Heart right ventricle (tissue), 16 donors: ENCODE results near the gene SOCS3. TPM values are rescaled to one million over a fixed set of nuclear protein-coding genes. Genes with fewer than 3 reads are reported as not detected.

ENCODE experiments used
- ATAC-seq, 8 donors: fragments of 200-7000 bp; cut with Tn5 transposase; one replicate each; pipeline ENCODE4 v1.9.1; 2020; ENCODE audit warnings: mild to moderate bottlenecking in 8 of 8, moderate library complexity in 8 of 8, moderate number of reproducible peaks in 1 of 8
- DNase-seq, 2 donors: peaks; one replicate each; pipeline ENCODE4 v3.0.0-alpha.2; 2020
- H3K27ac ChIP-seq, 10 donors: fragments of 200-600 bp; sonication (generic) in 2 of 10; one replicate each; pipeline versions ENCODE4 v1.5.0 to v1.8.0; 2020 to 2022; ENCODE audit warnings: mild to moderate bottlenecking in 3 of 10
- H3K27me3 ChIP-seq, 7 donors: fragments of 200-600 bp; one replicate each; pipeline ENCODE4 v1.8.0; 2021 to 2022; ENCODE audit warnings: mild to moderate bottlenecking in 2 of 7
- H3K36me3 ChIP-seq, 9 donors: fragments of 200-600 bp; sonication (generic) in 1 of 9; one replicate each; pipeline versions ENCODE4 v1.5.0 to v1.8.0; 2020 to 2022; ENCODE audit warnings: mild to moderate bottlenecking in 2 of 9
- H3K4me1 ChIP-seq, 9 donors: fragments of 200-600 bp; sonication (generic) in 1 of 9; one replicate each; pipeline versions ENCODE4 v1.5.0 to v1.8.0; 2020 to 2022; ENCODE audit warnings: mild to moderate bottlenecking in 4 of 9
- H3K4me3 ChIP-seq, 10 donors: fragments of 200-600 bp; sonication (generic) in 2 of 10; one replicate each; pipeline versions ENCODE4 v1.5.0 to v1.8.0; 2020 to 2022; ENCODE audit warnings: mild to moderate bottlenecking in 7 of 10, moderate library complexity in 2 of 10
- H3K9me3 ChIP-seq, 11 donors: fragments of 200-600 bp in 10 of 11; sonication (generic) in 2 of 11; one replicate each; pipeline versions ENCODE4 v1.5.0 to v1.8.0; 2013 to 2022; ENCODE audit warnings: mild to moderate bottlenecking in 2 of 11, control low read depth in 1 of 11, moderate library complexity in 1 of 11
- WGBS, 2 donors: extraction: QIAGEN DNeasy Blood & Tissue Kit; methylation state at CpG; one replicate each; pipeline ENCODE4 v1.1.7; 2013; ENCODE audit warnings: inconsistent platforms in 1 of 2; 5-methylcytosine and 5-hydroxymethylcytosine counted together
- intact Hi-C, 10 donors: fragments of 100-400 bp; cut with DNase I; formaldehyde crosslinking; loops; one replicate each; pipeline versions ENCODE4 v1.11.1 to v1.14.2; 2022
- polyA plus RNA-seq, 2 donors: library from polyadenylated mRNA; stranded (reverse); fragments of 200-250 nt; gene quantifications; one replicate each; pipeline ENCODE4 v1.2.3, GENCODE V29; 2013
- total RNA-seq, 10 donors: library from RNA; stranded (reverse); fragmentation: NEBNext Ultra II Directional in 3 of 10; extraction: Animal tissue kit (Norgen Biotek cat#: 25700) in 3 of 10; gene quantifications; one replicate each; pipeline versions ENCODE4 v1.2.1 to v1.2.4, GENCODE V29; 2021 to 2023
- TF ChIP-seq, protein P1 (sequence below), 9 donors: fragments of 200-600 bp; sonication (generic) in 2 of 9; IDR thresholded peaks; one replicate each; pipeline versions ENCODE4 v1.5.0 to v1.8.0; 2021 to 2022; ENCODE audit warnings: antibody characterized with exemption in 9 of 9, mild to moderate bottlenecking in 5 of 9, moderate library complexity in 1 of 9
- donor health status: Arrhythmogenic right ventricular cardiomyopathy.
- donor health status: ischemic (EF 13 %, LVEDD 7.1; RV severe dilation, severe dysfunction).
- donor health status: healthy with polysubstance abuse.
- donor health status: DM: no; HTN: yes; CAD: no.
- donor health status: DM: no; HTN: no; CAD: no.
- donor health status: ischemic (EF 25% LVEDD 6.9; RV normal size, moderate dysfunction).
- donor health status: ischemic (EF 25% LVEDD 5.7; RV mildly dilated, moderate dysfunction).
- donor health status: healthy.
- donor health status: DM: yes; HTN: yes; CAD: no.
- donor health status: Ischemic cardiomyopathy.
- donor health status: ischemic (EF 35%, LVEDD 5.7; RV mildly dilated, moderate dysfunction).
- donor health status: nonischemic (EF 11% LVEDD 7.7; RV severe dilation, severe dysfunction).
- donor health status: DM: yes; HTN: yes; CAD: no.
- donor health status: PGD.
- donor health status: ischemic (EF 29% LVEDD 5.4; RV normal size, mild dysfunction).
- donor health status: nonischemic (EF 23%, LVEDD 6.1; RV moderate dilation, normal function).

SOCS3 gene
- total and polyA plus RNA-seq, 12 donors = 7.7 to 189 (median 17.0) TPM

DNA sequence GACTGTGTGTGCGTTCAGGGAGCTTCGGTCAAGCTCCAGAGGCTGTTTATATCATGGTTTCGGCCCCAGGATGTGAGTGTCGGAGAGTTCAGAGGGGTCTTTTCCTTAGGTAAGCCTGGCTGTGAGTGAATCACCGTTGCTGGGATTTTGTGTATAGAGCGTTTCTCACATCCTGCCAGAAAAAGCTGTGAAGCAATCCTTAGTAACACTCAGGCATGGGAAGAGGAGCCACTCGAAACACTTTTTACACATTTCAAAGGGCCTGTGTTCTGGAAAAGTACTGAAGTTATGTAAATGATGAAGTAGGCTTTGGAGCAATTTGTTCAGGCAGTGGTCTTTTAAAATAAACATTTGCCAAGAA is 19.2 kb upstream of the SOCS3 start:
- intact Hi-C loops = no loop called here
- DNase-seq (no peak), ATAC-seq (no peak)
- H3K27ac ChIP-seq = peak overlapping the region; percentile 80 to 99 (median 90)
- peaks cover 7 to 92% (median 60%) of the 10 kb centered on the region in 9 donors for H3K4me1 ChIP-seq
- TF ChIP-seq, protein P1, sequence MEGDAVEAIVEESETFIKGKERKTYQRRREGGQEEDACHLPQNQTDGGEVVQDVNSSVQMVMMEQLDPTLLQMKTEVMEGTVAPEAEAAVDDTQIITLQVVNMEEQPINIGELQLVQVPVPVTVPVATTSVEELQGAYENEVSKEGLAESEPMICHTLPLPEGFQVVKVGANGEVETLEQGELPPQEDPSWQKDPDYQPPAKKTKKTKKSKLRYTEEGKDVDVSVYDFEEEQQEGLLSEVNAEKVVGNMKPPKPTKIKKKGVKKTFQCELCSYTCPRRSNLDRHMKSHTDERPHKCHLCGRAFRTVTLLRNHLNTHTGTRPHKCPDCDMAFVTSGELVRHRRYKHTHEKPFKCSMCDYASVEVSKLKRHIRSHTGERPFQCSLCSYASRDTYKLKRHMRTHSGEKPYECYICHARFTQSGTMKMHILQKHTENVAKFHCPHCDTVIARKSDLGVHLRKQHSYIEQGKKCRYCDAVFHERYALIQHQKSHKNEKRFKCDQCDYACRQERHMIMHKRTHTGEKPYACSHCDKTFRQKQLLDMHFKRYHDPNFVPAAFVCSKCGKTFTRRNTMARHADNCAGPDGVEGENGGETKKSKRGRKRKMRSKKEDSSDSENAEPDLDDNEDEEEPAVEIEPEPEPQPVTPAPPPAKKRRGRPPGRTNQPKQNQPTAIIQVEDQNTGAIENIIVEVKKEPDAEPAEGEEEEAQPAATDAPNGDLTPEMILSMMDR (IDR thresholded peaks at IDR 0.05) = no peak
- H3K36me3 ChIP-seq = peaks cover 0 to 16% (median 0%) of the 10 kb centered on the region in 9 donors
- no peaks in the 10 kb centered on the region for H3K27me3 ChIP-seq
- H3K9me3 ChIP-seq = no peaks in the 10 kb centered on the region
- WGBS, 2 donors = 6 to 8% methylated on average over 7 of the region's 7 CpGs
- H3K4me3 ChIP-seq = peak overlapping the region; percentile 82 to 99 (median 94)

DNA sequence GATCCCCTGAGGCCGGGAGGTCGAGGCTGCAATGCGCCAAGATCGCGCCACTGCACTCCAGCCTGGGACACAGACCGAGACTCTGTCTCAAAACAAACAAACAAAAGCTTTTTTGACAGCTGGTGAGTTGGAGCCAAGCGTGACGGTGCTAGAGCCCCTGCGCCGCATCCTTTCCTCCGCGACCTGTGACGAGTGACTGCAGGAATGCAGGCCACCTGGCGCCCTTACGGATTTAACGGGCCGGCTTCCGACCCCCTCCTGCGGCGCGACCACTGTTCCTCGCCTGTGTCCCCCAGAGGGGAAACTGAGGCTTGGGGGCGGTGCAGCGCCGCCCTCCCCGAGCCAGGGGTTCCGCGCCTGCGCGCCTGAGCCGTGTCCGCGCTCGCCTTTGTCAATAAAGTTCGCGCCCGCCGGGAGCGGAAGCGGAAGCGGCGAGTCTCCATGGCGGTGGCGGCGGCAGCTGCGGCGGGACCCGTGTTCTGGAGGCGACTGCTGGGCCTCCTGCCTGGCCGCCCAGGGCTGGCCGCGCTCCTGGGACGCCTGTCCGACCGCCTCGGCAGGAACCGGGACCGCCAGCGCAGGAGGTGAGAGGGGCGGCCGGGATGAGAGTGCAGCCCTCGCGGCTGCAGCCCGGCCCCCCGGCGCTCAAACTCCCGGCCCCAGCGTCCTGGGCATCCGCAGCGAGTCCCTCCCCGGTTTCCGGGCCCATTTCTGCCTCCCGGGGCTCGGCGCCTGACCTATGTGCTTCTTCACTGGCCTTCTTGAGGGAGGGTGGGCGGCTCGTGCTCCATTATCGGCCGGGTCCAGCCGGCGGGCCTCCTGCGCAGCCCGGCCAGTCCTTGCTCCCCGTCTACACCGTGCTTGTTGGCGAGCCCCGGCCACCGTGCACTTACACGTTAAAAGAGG is 18.6 kb upstream of the SOCS3 start, which contains the start of gene PGS1:
PGS1 (plus strand) TSS at position 425 of the 906 bp plus-strand sequence; CDS start at position 442, 17 bp downstream.
- DNase-seq (peak; percentile 79 to 85), ATAC-seq (peak; percentile 83 to 90 (median 88))
- no peaks in the 10 kb centered on the region for H3K27me3 ChIP-seq
- peaks cover 0 to 16% (median 0%) of the 10 kb centered on the region in 9 donors for H3K36me3 ChIP-seq
- WGBS, 2 donors = 1% methylated on average over 80 to 89 of the region's 89 CpGs
- peak within 1 kb of the TSS; percentile 80 to 99 (median 90) for H3K27ac ChIP-seq
- intact Hi-C loops = no loop called here
- TF ChIP-seq, protein P1 (IDR thresholded peaks at IDR 0.05) = peak in 1 of 9 donors; percentile 10
- H3K4me1 ChIP-seq = peaks cover 7 to 92% (median 57%) of the 10 kb centered on the region in 9 donors
- peak within 1 kb of the TSS; percentile 82 to 99 (median 94) for H3K4me3 ChIP-seq
- no peaks in the 10 kb centered on the region for H3K9me3 ChIP-seq

DNA sequence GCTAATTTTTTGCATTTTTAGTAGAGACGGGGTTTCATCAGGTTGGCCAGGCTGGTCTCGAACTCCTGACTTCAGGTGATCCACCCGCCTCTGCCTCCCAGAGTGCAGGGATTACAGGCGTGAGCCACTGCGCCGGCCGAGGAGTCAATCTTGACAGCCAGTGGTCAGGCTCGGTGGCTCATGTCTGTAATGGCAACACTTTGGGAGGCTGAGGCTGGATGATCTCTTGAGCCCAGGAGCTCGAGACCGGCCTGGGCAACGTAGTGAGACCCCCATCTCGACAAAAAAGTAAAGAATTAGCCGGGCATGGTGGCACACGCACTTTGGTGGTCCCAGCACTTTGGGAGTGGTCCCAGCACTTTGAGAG is 18.0 kb upstream of the SOCS3 start:
- Histone ChIP-seq H3K27ac (peak overlapping the region in 9 of 10 donors; percentile 85 to 99 (median 92)), H3K36me3 (peaks cover 0 to 15% (median 0%) of the 10 kb centered on the region in 9 donors), H3K9me3 (no peaks in the 10 kb centered on the region), H3K4me3 (peak overlapping the region; percentile 82 to 99 (median 94)), H3K4me1 (peaks cover 3 to 92% (median 51%) of the 10 kb centered on the region in 9 donors), H3K27me3 (no peaks in the 10 kb centered on the region)
- DNase-seq (peak in 1 of 2 donors; percentile 9), ATAC-seq (peak in 2 of 8 donors; percentile 3 to 11)
- intact Hi-C loops = no loop called here
- TF ChIP-seq, protein P1 (IDR thresholded peaks at IDR 0.05) = no peak
- WGBS, 2 donors = 49% methylated on average over 14 of the region's 14 CpGs

DNA sequence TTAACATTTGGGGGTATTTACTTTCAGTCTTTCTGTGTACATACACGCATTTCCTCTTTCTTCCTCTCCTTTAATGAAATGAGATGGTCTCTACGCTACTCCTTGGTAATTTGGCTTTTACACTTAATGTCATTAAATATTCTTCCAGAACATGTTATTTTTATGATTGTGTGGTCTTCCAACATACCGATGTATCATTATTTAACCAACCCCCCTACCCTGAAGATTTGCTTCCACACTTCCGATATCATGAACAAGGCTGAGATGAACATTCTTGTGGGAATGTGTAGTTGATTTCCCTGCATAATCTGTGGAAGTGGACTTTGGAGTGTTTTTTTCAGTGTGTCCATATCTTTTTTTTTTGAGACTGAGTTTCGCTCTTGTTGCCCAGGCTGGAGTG is 16.3 kb upstream of the SOCS3 start:
- intact Hi-C loops = no loop called here
- Histone ChIP-seq H3K27me3 (no peaks in the 10 kb centered on the region), H3K4me3 (no peak overlapping the region), H3K27ac (peak overlapping the region in 4 of 10 donors; percentile 49 to 99 (median 68)), H3K36me3 (peaks cover 0 to 13% (median 0%) of the 10 kb centered on the region in 9 donors), H3K4me1 (peaks cover 3 to 80% (median 34%) of the 10 kb centered on the region in 9 donors), H3K9me3 (no peaks in the 10 kb centered on the region)
- DNase-seq (no peak), ATAC-seq (no peak)
- TF ChIP-seq, protein P1 (IDR thresholded peaks at IDR 0.05) = no peak
- WGBS, 2 donors = 92 to 96% methylated on average over 5 of the region's 5 CpGs
